GM23338 (cell line): ENCODE results near the gene KSR2. TPM values are rescaled to one million over a fixed set of nuclear protein-coding genes. Genes with fewer than 3 reads are reported as not detected.

Experiments
- ATAC-seq: fragments of 200-7000 bp; cut with Tn5 transposase; 3 replicates; pipeline ENCODE4 v1.9.1; 2020
- DNase-seq: peaks from one replicate; pipeline ENCODE4 v3.0.0-alpha.2; 2015; ENCODE audit warnings: low spot score
- H2AFZ ChIP-seq: fragments of 200-600 bp; sonication (generic); 2 replicates; pipeline ENCODE4 v1.8.0; 2016; ENCODE audit warnings: antibody characterized with exemption, mild to moderate bottlenecking, moderate library complexity
- H3F3A ChIP-seq: fragments of 200-600 bp; sonication (generic); replicated peaks from 2 replicates; pipeline ENCODE4 v1.8.0; 2017; ENCODE audit warnings: antibody characterized with exemption, mixed run types, low read depth
- H3K27ac ChIP-seq: fragments of 200-600 bp; sonication (generic); 2 replicates; pipeline ENCODE4 v1.6.1; 2016; ENCODE audit warnings: low read depth
- H3K27me3 ChIP-seq: fragments of 200-600 bp; sonication (generic); 2 replicates; pipeline ENCODE4 v1.8.0; 2016; ENCODE audit warnings: mild to moderate bottlenecking, mixed run types, moderate library complexity; ENCODE audit not compliant: insufficient read depth
- H3K36me3 ChIP-seq: fragments of 200-600 bp; sonication (generic); 2 replicates; pipeline ENCODE4 v1.8.0; 2016; ENCODE audit warnings: mild to moderate bottlenecking; ENCODE audit not compliant: insufficient read depth
- H3K4me1 ChIP-seq: fragments of 200-600 bp; sonication (generic); 2 replicates; pipeline ENCODE4 v1.8.0; 2016; ENCODE audit warnings: mild to moderate bottlenecking, moderate library complexity; ENCODE audit not compliant: insufficient read depth
- H3K4me2 ChIP-seq: fragments of 200-600 bp; sonication (generic); 2 replicates; pipeline ENCODE4 v1.7.1; 2017; ENCODE audit warnings: mixed run types
- H3K4me3 ChIP-seq: fragments of 200-600 bp; sonication (generic); 2 replicates; pipeline ENCODE4 v1.6.1; 2016; ENCODE audit warnings: mixed run types
- H3K79me2 ChIP-seq: fragments of 200-600 bp; sonication (generic); replicated peaks from 2 replicates; pipeline ENCODE4 v1.8.0; 2017; ENCODE audit warnings: mild to moderate bottlenecking; ENCODE audit not compliant: insufficient read depth
- H3K9me2 ChIP-seq: fragments of 200-600 bp; sonication (generic); 2 replicates; pipeline ENCODE4 v1.8.0; 2017; ENCODE audit not compliant: insufficient read depth
- H4K20me1 ChIP-seq: fragments of 200-600 bp; sonication (generic); replicated peaks from 2 replicates; pipeline ENCODE4 v1.8.0; 2017; ENCODE audit warnings: mild to moderate bottlenecking; ENCODE audit not compliant: insufficient read depth
- H3K27ac Mint-ChIP-seq: 2 replicates; pipeline ENCODE4 v1.8.0; 2020; ENCODE audit warnings: inconsistent platforms, mild to moderate bottlenecking, moderate library complexity, mixed read lengths
- H3K27me3 Mint-ChIP-seq: 3 replicates; pipeline ENCODE4 v1.8.0; 2022; ENCODE audit warnings: low read depth, mild to moderate bottlenecking, moderate library complexity, mixed read lengths, inconsistent platforms; ENCODE audit not compliant: insufficient read depth, poor library complexity
- H3K36me3 Mint-ChIP-seq: 3 replicates; pipeline ENCODE4 v1.8.0; 2021; ENCODE audit warnings: low read depth, mild to moderate bottlenecking, inconsistent platforms, moderate library complexity, mixed read lengths
- H3K4me1 Mint-ChIP-seq: 3 replicates; pipeline ENCODE4 v1.8.0; 2020; ENCODE audit warnings: mild to moderate bottlenecking, inconsistent platforms, mixed read lengths
- H3K4me3 Mint-ChIP-seq: 3 replicates; pipeline ENCODE4 v1.8.0; 2021; ENCODE audit warnings: moderate library complexity, mild to moderate bottlenecking, inconsistent platforms, mixed read lengths
- H3K9me3 Mint-ChIP-seq: 3 replicates; pipeline ENCODE4 v1.8.0; 2020; ENCODE audit warnings: moderate library complexity, mild to moderate bottlenecking, inconsistent platforms, mixed read lengths
- CREB1 ChIP-seq: fragments of 250-450 bp; sonication (Bioruptor Pico); IDR thresholded peaks from 2 replicates; pipeline ENCODE4 v1.5.0; 2020; ENCODE audit warnings: low read depth, mild to moderate bottlenecking, moderate library complexity
- EZH2 ChIP-seq: fragments of 200-600 bp; sonication (generic); IDR thresholded peaks from one replicate; pipeline ENCODE4 v1.8.0; 2017; ENCODE audit warnings: antibody characterized with exemption, mild to moderate bottlenecking, low read depth; ENCODE audit not compliant: unreplicated experiment
- EZH2phosphoT487 ChIP-seq: fragments of 200-600 bp; sonication (generic); IDR thresholded peaks from one replicate; pipeline ENCODE4 v1.8.1; 2018; ENCODE audit warnings: antibody characterized with exemption; ENCODE audit not compliant: unreplicated experiment
- JUNB ChIP-seq: IDR thresholded peaks from one replicate; pipeline ENCODE4 v1.6.1; 2016; ENCODE audit warnings: antibody characterized with exemption; ENCODE audit not compliant: unreplicated experiment
- NANOG ChIP-seq: IDR thresholded peaks from 2 replicates; pipeline ENCODE4 v1.6.1; 2016; ENCODE audit warnings: antibody characterized with exemption, borderline replicate concordance
- POLR2AphosphoS5 ChIP-seq: IDR thresholded peaks from 2 replicates; pipeline ENCODE4 v1.6.1; 2016; ENCODE audit warnings: antibody characterized with exemption, low read depth
- STAT1 ChIP-seq: IDR thresholded peaks from one replicate; pipeline ENCODE4 v1.6.1; 2016; ENCODE audit warnings: antibody characterized with exemption; ENCODE audit not compliant: unreplicated experiment
- ZNF114 ChIP-seq: fragments of 250-450 bp; sonication (Bioruptor Pico); IDR thresholded peaks from 2 replicates; pipeline ENCODE4 v1.5.0; 2020; ENCODE audit warnings: mild to moderate bottlenecking, moderate library complexity
- ZNF331 ChIP-seq: fragments of 250-450 bp; sonication (Bioruptor Pico); IDR thresholded peaks from 2 replicates; pipeline ENCODE4 v1.5.0; 2020; ENCODE audit warnings: low read depth, mild to moderate bottlenecking, moderate library complexity
- polyA plus RNA-seq: library from polyadenylated mRNA; unstranded; fragments of >200 nt; fragmentation: Nextera tagmentation; extraction: Ambion mirVana; gene quantifications from 2 replicates; pipeline ENCODE4 v1.2.1, GENCODE V29; 2016
- total RNA-seq: library from RNA; depleted of rRNA; stranded (reverse); fragments of >200 nt; shearing (Covaris generic); gene quantifications from 2 replicates; pipeline ENCODE4 v1.2.3, GENCODE V29; 2014
- TF ChIP-seq, protein P1 (sequence below): IDR thresholded peaks from 2 replicates; pipeline ENCODE4 v1.6.1; 2016; ENCODE audit warnings: antibody characterized with exemption
- TF ChIP-seq, protein P2 (sequence below): fragments of 250-450 bp; sonication (Bioruptor Pico); IDR thresholded peaks from 2 replicates; pipeline ENCODE4 v1.5.0; 2020; ENCODE audit warnings: mild to moderate bottlenecking, moderate library complexity
- TF ChIP-seq, protein P3 (sequence below): IDR thresholded peaks from one replicate; pipeline ENCODE4 v1.6.1; 2018; ENCODE audit warnings: antibody characterized with exemption; ENCODE audit not compliant: unreplicated experiment
- TF ChIP-seq, protein P4 (sequence below), 2 experiments: fragments of 200-600 bp in 1 of 2; sonication (generic) in 1 of 2; conservative IDR thresholded peaks; 2 replicates each; pipeline versions ENCODE4 v1.5.1 to v1.6.1; 2016 to 2017; ENCODE audit warnings: antibody characterized with exemption in 2 of 2, low read depth in 2 of 2, mild to moderate bottlenecking in 2 of 2, moderate library complexity in 1 of 2

Gene KSR2
- total and polyA plus RNA-seq, 2 experiments from 2014 or later, result 1.1 to 2.7 TPM

DNA sequence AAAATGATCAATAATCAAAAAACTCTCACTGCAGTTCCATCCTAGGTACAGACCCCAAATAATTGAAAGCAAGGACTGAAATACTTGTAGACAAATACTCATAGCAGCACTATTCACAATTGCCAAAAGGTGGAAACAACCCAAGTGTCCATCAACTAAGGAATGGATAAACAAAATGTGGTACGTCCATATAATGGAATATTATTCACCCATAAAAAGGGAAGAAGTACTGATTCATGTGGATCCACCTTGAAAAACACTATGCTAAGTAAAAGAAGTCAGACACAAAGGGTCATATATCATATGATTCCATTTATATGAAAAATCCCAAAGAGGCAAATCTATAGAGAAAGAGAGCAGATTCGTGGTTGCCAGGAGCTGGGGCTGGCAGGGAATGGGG, 202.8 kb downstream of the KSR2 start (continued):
- TF ChIP-seq JUNB (no peak), ZNF331 (CRISPR knock-in tag) (no peak), EZH2 (no peak)

DNA sequence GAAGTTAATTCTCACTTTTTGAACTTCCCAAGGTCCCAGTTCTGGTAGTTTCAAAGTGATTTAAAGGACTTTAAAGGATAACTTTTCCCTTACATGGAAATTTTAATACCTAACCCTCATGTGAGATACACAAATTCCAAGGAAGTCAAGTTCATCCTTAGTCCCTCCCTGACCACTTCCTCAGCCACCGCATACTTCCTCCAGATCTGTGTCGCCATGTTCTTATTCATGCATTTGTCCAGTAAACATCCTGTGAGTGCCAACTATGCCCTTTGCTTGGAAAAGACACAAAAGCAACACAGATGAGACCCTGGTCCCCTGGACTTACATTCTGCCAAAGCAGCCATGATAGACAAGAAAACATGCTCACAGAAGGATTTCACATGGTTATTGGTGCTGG, 206.6 kb downstream of the KSR2 start:
- Histone ChIP-seq H3K4me1 (no peaks in the 10 kb centered on the region), H3K4me3 (no peak overlapping the region), H3F3A (no peaks in the 10 kb centered on the region), H3K79me2 (no peaks in the 10 kb centered on the region), H3K27ac (no peak overlapping the region), H2AFZ (no peak overlapping the region), H3K36me3 (0 out of 2 replicates have a peak, but pooled peaks cover 4% of the 10 kb centered on the region), H3K9me2 (peaks cover 6% of the 10 kb centered on the region; the same call in 1 of the 2 replicates), H3K27me3 (no peaks in the 10 kb centered on the region), H4K20me1 (0 out of 2 replicates have a peak, but pooled peaks cover 1% of the 10 kb centered on the region), H3K4me2 (no peak overlapping the region)
- no peak for DNase-seq
- peaks cover 4% of the 10 kb centered on the region for H3K27me3 Mint-ChIP-seq
- H3K36me3 Mint-ChIP-seq, result peaks cover 14% of the 10 kb centered on the region
- no peak overlapping the region for H3K4me3 Mint-ChIP-seq
- peaks cover 15% of the 10 kb centered on the region for H3K9me3 Mint-ChIP-seq
- TF ChIP-seq ZNF331 (CRISPR knock-in tag) (no peak), EZH2 (no peak), CREB1 (CRISPR knock-in tag) (no peak), ZNF114 (CRISPR knock-in tag) (no peak), JUNB (no peak), NANOG (no peak), EZH2phosphoT487 (no peak), POLR2AphosphoS5 (no peak), STAT1 (no peak)
- TF ChIP-seq, protein P1, sequence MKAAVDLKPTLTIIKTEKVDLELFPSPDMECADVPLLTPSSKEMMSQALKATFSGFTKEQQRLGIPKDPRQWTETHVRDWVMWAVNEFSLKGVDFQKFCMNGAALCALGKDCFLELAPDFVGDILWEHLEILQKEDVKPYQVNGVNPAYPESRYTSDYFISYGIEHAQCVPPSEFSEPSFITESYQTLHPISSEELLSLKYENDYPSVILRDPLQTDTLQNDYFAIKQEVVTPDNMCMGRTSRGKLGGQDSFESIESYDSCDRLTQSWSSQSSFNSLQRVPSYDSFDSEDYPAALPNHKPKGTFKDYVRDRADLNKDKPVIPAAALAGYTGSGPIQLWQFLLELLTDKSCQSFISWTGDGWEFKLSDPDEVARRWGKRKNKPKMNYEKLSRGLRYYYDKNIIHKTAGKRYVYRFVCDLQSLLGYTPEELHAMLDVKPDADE, result no peak
- TF ChIP-seq, protein P2, sequence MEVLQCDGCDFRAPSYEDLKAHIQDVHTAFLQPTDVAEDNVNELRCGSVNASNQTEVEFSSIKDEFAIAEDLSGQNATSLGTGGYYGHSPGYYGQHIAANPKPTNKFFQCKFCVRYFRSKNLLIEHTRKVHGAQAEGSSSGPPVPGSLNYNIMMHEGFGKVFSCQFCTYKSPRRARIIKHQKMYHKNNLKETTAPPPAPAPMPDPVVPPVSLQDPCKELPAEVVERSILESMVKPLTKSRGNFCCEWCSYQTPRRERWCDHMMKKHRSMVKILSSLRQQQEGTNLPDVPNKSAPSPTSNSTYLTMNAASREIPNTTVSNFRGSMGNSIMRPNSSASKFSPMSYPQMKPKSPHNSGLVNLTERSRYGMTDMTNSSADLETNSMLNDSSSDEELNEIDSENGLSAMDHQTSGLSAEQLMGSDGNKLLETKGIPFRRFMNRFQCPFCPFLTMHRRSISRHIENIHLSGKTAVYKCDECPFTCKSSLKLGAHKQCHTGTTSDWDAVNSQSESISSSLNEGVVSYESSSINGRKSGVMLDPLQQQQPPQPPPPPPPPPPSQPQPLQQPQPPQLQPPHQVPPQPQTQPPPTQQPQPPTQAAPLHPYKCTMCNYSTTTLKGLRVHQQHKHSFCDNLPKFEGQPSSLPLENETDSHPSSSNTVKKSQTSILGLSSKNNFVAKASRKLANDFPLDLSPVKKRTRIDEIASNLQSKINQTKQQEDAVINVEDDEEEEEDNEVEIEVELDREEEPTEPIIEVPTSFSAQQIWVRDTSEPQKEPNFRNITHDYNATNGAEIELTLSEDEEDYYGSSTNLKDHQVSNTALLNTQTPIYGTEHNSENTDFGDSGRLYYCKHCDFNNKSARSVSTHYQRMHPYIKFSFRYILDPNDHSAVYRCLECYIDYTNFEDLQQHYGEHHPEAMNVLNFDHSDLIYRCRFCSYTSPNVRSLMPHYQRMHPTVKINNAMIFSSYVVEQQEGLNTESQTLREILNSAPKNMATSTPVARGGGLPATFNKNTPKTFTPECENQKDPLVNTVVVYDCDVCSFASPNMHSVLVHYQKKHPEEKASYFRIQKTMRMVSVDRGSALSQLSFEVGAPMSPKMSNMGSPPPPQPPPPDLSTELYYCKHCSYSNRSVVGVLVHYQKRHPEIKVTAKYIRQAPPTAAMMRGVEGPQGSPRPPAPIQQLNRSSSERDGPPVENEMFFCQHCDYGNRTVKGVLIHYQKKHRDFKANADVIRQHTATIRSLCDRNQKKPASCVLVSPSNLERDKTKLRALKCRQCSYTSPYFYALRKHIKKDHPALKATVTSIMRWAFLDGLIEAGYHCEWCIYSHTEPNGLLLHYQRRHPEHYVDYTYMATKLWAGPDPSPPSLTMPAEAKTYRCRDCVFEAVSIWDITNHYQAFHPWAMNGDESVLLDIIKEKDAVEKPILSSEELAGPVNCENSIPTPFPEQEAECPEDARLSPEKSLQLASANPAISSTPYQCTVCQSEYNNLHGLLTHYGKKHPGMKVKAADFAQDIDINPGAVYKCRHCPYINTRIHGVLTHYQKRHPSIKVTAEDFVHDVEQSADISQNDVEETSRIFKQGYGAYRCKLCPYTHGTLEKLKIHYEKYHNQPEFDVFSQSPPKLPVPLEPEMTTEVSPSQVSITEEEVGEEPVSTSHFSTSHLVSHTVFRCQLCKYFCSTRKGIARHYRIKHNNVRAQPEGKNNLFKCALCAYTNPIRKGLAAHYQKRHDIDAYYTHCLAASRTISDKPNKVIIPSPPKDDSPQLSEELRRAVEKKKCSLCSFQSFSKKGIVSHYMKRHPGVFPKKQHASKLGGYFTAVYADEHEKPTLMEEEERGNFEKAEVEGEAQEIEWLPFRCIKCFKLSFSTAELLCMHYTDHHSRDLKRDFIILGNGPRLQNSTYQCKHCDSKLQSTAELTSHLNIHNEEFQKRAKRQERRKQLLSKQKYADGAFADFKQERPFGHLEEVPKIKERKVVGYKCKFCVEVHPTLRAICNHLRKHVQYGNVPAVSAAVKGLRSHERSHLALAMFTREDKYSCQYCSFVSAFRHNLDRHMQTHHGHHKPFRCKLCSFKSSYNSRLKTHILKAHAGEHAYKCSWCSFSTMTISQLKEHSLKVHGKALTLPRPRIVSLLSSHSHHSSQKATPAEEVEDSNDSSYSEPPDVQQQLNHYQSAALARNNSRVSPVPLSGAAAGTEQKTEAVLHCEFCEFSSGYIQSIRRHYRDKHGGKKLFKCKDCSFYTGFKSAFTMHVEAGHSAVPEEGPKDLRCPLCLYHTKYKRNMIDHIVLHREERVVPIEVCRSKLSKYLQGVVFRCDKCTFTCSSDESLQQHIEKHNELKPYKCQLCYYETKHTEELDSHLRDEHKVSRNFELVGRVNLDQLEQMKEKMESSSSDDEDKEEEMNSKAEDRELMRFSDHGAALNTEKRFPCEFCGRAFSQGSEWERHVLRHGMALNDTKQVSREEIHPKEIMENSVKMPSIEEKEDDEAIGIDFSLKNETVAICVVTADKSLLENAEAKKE, result no peak
- TF ChIP-seq, protein P3, sequence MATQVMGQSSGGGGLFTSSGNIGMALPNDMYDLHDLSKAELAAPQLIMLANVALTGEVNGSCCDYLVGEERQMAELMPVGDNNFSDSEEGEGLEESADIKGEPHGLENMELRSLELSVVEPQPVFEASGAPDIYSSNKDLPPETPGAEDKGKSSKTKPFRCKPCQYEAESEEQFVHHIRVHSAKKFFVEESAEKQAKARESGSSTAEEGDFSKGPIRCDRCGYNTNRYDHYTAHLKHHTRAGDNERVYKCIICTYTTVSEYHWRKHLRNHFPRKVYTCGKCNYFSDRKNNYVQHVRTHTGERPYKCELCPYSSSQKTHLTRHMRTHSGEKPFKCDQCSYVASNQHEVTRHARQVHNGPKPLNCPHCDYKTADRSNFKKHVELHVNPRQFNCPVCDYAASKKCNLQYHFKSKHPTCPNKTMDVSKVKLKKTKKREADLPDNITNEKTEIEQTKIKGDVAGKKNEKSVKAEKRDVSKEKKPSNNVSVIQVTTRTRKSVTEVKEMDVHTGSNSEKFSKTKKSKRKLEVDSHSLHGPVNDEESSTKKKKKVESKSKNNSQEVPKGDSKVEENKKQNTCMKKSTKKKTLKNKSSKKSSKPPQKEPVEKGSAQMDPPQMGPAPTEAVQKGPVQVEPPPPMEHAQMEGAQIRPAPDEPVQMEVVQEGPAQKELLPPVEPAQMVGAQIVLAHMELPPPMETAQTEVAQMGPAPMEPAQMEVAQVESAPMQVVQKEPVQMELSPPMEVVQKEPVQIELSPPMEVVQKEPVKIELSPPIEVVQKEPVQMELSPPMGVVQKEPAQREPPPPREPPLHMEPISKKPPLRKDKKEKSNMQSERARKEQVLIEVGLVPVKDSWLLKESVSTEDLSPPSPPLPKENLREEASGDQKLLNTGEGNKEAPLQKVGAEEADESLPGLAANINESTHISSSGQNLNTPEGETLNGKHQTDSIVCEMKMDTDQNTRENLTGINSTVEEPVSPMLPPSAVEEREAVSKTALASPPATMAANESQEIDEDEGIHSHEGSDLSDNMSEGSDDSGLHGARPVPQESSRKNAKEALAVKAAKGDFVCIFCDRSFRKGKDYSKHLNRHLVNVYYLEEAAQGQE, result no peak
- TF ChIP-seq, protein P4, sequence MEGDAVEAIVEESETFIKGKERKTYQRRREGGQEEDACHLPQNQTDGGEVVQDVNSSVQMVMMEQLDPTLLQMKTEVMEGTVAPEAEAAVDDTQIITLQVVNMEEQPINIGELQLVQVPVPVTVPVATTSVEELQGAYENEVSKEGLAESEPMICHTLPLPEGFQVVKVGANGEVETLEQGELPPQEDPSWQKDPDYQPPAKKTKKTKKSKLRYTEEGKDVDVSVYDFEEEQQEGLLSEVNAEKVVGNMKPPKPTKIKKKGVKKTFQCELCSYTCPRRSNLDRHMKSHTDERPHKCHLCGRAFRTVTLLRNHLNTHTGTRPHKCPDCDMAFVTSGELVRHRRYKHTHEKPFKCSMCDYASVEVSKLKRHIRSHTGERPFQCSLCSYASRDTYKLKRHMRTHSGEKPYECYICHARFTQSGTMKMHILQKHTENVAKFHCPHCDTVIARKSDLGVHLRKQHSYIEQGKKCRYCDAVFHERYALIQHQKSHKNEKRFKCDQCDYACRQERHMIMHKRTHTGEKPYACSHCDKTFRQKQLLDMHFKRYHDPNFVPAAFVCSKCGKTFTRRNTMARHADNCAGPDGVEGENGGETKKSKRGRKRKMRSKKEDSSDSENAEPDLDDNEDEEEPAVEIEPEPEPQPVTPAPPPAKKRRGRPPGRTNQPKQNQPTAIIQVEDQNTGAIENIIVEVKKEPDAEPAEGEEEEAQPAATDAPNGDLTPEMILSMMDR (conservative IDR thresholded peaks at IDR 0.05; ENCODE audit: low read depth in 2 of 2), result no peak
- H3K27ac Mint-ChIP-seq, result no peak overlapping the region
- H3K4me1 Mint-ChIP-seq, result no peaks in the 10 kb centered on the region
- ATAC-seq, result no peak
